Lung microvascular endothelial cell (primary cell): Measurements from ENCODE around the gene WDR45B. TPM values are rescaled to one million over a fixed set of nuclear protein-coding genes. Genes with fewer than 3 reads are reported as not detected.
A peak's percentile ranks its signal among the peaks of the same experiment; 100 is the strongest.

ENCODE experiments used
- DNase-seq, 2 donors: peaks; one replicate each; pipeline versions ENCODE4 v3.0.0 to v3.0.0-alpha.2; 2010; ENCODE audit warnings: low read depth in 2 of 2
- total RNA-seq: library from RNA; depleted of rRNA; stranded (reverse); fragments of >200 nt; gene quantifications from 2 replicates; pipeline ENCODE4 v1.2.1, GENCODE V29; 2014

WDR45B gene
- total RNA-seq, 1 donor from 2014 or later: 69.8 TPM

GRCh38 chr17:82677353-82677925 is 29.2 kb upstream of the WDR45B start:
- DNase-seq: no peak

- no peak for DNase-seq
These were observed 27.4 kb upstream of the WDR45B start for GRCh38 chr17:82675476-82676245.

- peak in 1 of 2 donors; percentile 64 for DNase-seq
These were observed 26.6 kb upstream of the WDR45B start for GRCh38 chr17:82674656-82675475.

- DNase-seq: peak in 1 of 2 donors; percentile 17
These were observed 22.6 kb upstream of the WDR45B start for GRCh38 chr17:82670661-82671450.

GRCh38 chr17:82668631-82669099 is 20.4 kb upstream of the WDR45B start:
- DNase-seq: peak; percentile 37 to 67

- DNase-seq: no peak
These were observed 19.9 kb upstream of the WDR45B start for GRCh38 chr17:82668024-82668630.

GRCh38 chr17:82667668-82668000 is 19.4 kb upstream of the WDR45B start:
- DNase-seq: no peak

- no peak for DNase-seq
These were observed 18.9 kb upstream of the WDR45B start for GRCh38 chr17:82666931-82667667.

GRCh38 chr17:82665891-82666290 is 17.6 kb upstream of the WDR45B start:
- DNase-seq: no peak

GRCh38 chr17:82665217-82665616 is 17.0 kb upstream of the WDR45B start:
- DNase-seq: no peak

- no peak for DNase-seq
These were observed 16.5 kb upstream of the WDR45B start for GRCh38 chr17:82664701-82665182.

- no peak for DNase-seq
These were observed 16.0 kb upstream of the WDR45B start for GRCh38 chr17:82664276-82664575.

- DNase-seq: no peak
These were observed 15.4 kb upstream of the WDR45B start for GRCh38 chr17:82663381-82664275.

- DNase-seq: no peak
These were observed 14.5 kb upstream of the WDR45B start for GRCh38 chr17:82662711-82663261.

GRCh38 chr17:82661717-82662683 is 13.8 kb upstream of the WDR45B start:
- DNase-seq: no peak

- DNase-seq: no peak
These were observed 11.6 kb upstream of the WDR45B start for GRCh38 chr17:82659886-82660285.

- DNase-seq: no peak
These were observed 10.7 kb upstream of the WDR45B start for GRCh38 chr17:82658796-82659452.
